Stimulated activated CD8-positive, alpha-beta memory T cell treated with anti-CD3 and anti-CD28 coated beads, Interleukin-12 subunit alpha, Interleukin-12 subunit beta, amount 100 ng/mL, for 24 hours (primary cell): Measurements from ENCODE around the gene PDE11A.

ENCODE experiments used
- DNase-seq: peaks from one replicate; pipeline ENCODE4 v3.0.0-alpha.2; 2020; ENCODE audit errors: extremely low read depth

Gene PDE11A

DNA sequence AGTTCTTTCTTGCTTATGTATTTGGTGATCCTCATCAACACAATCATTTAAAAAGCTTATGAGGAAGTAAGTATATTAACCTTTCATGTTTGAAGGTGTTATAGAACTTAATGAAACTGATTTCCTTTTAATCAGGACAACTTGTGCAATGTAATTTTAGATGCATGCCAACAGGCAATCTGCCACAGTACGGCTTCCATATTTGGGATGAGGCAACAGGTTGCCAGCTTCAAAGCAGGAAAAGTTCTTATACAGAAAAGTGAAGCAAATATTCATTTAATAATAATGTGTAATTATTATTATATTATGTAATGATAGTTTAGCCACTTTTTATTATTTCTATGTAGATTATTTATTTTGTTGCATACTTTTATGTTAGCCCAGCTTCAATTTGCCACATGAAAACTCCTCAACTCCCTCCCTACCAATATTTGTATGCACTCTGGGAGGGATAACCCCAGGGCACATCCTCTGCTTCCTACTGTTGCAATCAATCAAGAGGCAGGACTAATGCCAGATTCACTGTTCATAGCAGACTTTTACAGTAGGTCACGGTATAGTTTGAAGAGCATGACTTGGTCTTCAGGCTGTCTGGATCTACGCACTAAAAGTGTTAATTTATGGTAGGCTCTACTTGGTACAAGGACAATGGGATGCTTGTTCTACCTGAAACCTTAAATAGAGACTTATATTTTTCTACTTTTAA, 402.8 kb downstream of the PDE11A start:
- DNase-seq = no peak

DNA sequence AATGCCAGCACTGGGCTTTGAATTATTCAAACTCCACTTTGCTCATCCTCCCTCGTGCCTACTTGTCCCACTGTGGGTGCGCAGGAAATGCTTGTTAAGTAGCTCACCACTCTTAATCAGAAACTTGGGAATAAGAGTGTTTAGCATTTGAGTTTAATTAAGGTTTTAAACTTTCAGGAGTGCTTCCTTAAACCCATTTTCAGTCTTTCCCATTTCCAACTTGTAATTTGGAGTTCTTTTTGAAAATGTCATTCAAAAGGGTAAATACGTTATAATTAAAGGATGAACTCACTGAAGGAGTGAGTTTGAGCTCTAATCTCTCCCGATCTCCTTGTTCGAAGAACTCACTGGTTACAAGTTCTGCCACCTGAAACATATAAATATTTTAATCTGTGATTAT, 403.4 kb downstream of the PDE11A start:
- no peak for DNase-seq

DNA sequence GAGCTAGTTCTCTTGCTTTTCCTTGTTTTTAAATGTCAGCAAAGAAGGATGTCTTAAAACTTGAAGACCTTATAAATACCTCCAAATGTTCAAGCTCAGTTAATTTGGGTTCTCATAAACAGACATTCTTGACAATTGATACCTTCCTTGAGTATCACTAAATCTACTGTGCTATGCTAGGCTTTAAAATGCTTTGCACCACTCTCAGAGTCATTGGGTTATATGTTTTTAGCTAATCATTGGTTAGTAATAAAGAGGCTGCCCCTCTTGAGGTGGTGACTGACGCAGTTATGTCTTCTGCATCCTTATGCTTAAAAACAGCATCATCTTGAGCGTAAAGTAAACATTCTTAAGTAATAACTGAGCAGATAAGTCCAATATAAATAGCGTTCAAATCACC, 404.0 kb downstream of the PDE11A start:
- DNase-seq = no peak

DNA sequence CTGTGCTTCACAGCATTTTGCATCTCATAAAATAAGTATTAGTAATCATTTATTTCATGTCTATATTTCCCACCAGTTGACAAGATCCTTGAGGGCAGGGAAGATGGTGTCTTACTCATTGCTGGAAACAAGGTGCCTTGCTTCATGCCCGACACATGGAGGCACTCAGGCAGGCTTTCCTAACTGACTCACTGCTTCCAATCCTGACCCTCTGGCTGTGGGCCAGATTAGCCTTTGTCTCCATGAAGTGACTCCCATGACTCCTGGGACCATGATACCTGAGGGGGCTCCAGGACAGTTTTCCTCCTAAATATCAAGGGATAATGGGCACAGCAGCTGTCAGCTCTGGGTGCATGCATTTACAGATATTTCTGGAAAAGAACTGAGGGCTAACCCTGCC, 405.0 kb downstream of the PDE11A start:
- DNase-seq = no peak

DNA sequence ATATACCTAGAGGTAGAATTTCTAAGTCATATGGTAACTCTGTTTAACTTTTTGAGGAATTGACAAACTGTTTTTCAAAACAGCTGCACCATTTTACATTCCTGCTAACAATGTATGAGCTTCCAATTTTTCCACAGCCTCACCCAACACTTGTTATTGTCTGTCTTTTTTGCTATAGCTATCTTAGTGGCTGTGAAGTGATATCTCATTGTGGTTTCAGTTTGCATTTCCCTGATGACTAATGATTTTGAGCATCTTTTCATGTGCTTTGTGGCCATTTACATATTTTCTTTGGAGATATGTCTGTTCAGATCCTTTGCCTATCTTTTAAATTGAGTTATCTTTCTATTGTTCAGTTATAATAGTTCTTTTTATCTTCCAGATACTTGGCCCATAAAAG, 406.2 kb downstream of the PDE11A start:
- no peak for DNase-seq

DNA sequence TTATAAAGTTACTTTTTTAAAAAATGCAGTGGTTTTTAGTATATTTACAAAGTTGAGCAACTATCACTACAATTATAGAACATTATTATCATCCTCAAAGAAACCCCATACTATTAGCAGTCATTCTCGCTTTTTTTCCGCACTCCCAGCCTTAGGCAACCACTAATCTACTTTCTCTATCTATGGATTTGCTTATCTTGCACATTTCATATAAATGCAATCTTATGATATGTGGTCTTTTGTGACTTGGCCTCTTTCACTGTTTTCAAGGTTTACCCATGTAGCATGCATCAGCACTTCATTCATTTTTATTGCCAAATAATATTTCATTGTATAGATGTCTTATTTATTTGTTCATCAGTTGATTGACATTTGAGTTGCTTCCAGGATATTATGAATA, 406.6 kb downstream of the PDE11A start:
- no peak for DNase-seq

DNA sequence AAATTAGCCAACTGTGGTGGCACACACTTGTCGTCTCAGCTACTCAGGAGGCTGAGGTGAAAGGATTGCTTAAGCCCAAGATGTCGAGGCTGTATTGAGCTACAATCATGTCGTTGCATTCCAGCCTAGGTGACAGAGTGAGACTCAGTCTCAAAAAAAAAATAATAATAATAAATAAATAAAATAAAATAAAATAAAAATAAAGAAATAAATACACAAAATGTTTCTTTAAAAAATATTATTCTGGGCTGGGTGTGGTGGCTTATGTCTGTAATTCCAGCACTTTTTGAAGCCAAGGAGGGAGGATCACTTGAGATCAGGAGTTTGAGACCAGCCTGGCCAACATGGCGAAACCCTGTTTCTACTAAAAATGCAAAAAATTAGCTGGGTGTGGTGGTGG, 407.2 kb downstream of the PDE11A start:
- no peak for DNase-seq

DNA sequence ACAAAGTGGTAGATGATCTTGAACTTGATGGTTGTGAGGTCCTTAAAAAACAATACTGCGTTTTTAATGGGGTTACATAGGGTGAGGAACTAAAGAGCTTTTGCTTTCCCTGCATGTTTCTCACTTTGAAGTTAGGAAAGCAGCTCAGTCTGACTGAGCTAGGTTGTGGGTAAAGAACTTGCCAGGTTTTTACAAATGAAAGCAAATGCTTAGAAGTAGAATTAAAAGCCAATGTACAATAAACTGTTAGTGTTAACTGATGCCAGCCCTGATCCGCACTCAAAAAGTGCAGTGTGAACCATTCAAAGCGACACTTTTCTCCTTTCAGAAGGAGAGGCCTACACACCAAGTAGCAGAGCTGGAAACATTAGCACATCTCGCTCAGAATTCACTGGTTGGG, 409.7 kb downstream of the PDE11A start:
- no peak for DNase-seq

DNA sequence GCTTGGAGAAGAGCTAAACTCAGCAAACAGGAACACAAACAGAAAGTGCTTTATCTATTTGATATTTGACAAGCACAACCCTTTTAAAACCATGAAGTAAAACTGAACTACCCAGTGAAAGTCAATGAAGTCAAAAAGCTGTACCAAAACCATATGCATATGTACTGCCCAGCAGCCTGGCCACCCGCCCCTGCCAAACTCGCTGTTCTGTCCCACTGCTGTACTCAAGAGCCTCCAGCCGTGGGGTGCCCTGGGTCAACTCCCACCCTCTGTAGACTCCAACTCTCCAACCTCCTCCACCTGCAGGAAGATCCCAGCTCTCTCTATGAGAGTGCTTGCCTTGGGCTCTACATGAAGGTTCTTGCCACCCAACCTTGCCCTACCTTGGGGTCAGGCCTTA, 411.8 kb downstream of the PDE11A start:
- no peak for DNase-seq

DNA sequence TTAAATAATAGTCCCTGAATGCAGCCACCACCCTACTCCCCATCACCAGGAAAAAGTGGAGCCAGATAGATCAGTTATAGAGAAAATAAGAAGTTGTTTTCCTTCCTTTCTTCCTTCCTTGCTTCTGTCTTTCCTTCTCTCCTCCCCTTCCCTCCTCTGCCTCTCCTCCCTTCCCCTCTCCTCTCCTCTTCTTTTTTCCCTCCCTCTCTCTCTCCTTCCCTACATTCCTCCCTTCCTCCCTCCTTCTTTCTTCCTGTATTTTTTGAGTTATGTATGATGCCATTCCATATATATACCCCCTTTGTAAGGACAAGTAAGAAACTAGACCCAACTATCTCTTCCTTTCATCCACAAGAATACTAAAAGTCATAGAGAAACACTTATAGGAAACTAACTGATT, 414.3 kb downstream of the PDE11A start:
- DNase-seq = no peak

DNA sequence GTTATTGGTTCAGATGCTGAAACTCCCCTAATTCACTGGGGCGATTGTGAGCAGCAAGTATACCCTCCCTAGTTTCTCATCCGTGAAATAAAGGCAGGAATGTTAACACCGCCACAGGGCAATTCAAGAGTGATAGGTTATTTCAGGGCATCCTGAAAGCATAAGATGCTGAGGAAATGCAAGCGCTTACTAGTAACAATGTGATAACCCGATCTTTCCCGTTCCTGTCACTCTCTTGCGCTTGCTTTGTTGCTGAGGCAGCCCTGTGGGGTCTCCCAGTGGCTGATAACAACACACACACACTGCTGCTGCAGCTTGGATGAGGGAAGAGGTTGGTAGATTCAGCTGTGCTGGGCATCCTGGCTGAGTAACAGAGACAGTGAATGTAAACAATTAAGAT, 420.7 kb downstream of the PDE11A start:
- DNase-seq = no peak

DNA sequence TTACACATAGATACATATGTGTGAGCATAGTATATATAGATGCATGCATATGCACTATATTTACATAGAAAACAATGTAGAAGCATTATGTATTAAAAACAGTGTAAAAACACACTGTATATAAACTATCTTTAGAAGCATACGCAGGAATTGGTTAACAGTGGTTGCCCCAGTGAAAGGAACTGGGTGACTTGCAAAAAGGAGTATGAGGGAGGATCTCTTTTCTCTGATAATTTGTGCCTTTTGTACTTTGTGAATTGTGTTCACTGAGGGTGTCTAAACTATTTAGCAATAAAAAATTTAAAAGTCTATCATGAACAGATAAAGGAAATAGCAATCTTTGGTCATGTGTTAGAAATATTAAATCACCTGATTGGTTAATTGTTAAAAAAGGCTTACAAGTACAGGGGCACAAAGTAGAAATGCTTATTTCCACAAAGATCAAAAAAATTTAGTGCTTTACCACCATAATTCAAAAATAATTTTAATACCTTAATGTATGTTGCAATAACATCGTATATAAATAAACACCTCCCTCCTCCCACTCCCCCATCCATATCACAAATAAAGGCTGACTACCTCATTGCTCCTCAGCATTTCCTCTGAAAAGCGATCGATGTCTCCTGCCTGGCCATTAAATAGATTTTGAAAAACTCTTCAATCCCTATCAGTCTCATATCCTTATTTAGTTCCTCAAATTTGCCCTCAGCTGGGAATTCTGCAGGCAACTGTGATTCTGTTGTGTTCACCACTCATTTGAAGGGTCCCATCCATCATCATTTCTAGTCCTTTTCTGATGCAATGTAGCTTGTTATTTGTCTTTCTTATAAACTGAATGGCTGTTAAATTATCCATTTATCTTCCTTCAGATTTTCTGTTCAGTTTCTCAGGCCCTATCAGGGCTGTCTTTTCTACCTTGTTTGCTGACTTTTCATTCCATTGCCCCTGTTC, 422.7 kb downstream of the PDE11A start:
- DNase-seq = no peak

DNA sequence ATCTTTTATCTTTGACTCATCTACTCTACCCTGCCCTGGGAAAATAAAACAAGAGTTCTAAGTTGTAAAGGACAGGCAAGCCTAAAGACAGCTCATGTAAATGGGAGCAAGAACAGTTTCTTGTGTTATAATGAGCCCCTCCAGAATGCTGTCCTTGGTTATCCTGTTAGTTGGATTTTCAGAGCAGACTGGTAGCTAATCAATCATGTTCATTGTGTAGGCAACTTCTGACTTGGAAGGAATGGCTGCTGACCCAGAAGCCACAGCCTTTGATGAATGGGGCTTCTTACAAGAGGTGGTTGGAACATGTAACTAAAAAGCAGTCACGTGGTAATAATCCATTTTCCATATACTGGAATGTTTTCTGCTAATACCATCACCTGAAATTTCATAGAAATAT, 425.8 kb downstream of the PDE11A start:
- no peak for DNase-seq

DNA sequence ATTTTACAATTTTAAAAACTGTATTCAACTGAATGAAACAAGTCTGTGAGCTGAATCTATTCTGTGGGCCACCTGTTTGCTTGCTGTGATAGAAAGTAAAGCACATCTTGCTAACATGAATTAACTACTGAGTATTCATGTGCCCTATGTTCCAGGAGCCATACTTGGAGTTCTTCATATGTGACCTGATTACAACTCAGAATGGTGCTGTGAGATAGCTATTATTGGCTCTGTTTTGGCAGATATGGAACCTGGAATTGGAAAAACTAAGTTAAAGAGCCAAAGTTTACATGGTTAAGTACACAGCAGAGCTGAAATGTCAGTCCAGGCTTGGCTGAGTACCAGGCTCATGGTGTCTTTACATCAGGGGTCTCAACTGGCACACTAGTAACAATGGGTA, 426.3 kb downstream of the PDE11A start:
- DNase-seq = no peak

DNA sequence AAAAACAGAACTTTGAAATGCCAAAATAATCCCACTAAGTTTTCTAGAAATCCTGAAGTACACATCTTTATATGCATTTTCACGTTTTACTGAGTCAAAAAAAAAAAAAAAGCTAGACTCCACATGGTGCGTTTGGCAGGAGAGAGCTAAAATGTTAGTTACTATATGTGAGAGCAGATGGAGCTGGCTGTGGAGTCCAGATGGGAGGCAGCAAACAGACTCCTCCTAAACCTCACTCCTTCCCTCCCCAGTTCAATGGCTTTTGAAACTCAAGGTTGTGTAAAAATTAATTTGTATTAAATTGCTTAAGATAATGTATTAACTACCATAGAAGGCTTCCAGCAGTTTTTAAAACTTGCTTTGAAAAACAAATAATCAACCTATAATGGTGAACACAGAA, 431.2 kb downstream of the PDE11A start:
- DNase-seq = no peak

DNA sequence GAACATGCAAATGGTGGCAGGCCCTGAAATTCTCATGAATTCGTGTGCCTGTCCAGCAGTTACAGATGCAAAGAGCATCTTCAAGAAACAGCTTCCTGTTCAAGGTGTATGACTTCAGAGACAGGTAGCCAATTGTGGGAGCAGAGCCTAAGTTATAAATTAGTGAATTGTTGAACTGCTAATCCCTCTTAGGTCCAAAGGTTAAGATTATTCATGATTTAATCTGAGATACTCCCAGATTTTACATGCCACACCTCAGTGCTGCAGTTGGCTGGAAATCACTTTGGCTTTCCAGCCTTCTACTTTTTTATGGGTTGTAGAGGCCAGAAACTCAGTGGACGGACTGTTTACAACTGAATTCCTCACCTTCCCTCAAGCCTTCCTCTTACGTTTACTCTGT, 432.2 kb downstream of the PDE11A start:
- no peak for DNase-seq

DNA sequence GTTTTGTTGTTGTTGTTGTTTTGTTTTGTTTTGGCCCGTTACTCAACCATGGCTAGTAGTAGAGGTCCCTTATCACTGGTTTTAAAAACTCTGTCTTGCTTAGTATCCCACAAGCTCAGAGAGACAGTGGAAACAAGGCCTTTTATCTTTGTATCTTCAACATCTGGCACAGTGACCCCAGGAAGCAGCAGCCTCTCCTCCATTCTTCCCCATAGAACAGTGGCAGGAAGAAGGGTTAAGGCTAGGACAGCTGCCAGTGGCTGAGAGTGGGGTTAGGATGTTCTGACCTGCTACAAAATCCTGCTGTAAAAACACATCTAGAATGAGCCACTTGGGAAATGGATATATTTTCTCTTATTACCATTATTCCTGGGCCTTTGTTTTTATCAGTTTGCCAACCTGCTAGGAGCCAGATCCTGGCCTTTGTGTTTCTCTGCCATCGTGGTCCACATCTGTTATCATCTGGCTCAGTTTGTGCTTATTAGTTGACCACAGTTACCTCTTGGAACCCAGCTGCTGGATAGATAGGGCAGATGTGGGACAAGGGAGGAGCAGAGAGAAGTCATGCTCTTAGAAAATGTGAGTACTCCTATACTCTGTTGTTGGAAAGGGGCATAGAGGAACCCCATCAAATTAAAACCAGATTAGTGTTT, 433.2 kb downstream of the PDE11A start:
- DNase-seq = no peak

DNA sequence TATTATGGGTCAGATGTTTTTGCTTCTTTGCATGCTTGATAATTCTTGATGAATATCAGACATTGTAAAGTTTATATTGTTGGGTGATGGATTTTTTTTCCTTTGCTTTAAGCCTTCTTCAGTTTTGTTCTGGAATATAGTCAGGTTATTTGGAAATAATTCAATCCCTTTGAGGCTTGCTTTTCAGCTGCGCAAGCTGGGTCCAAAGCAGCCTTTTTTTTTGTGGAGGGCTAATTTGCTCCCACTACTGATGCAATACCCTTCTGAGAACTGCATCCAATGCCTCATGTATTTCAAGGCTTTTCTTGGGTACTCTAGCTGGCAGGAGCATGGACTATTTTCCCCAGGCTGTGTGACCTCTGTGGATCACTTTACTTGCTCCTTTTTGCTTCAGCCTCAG, 434.1 kb downstream of the PDE11A start:
- DNase-seq = no peak

DNA sequence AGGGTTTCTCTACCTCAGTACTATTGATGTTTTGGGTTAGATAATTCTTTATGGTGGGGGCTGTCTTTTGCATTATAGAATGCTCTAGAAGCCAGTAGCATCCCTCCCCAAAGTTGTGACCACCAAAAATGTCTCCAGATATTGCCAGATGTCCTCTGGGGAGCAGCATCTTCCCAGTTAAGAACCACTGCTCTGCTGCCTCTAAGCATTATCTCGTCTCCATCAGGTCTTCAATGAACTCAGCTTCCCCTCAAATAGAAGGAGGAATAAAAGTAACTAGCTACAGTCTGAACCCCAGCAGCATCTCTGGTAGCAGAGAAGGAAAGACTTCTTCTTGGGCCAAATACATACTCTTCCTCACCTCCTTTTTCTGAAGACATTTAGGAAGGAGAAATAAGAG, 435.9 kb downstream of the PDE11A start:
- no peak for DNase-seq

DNA sequence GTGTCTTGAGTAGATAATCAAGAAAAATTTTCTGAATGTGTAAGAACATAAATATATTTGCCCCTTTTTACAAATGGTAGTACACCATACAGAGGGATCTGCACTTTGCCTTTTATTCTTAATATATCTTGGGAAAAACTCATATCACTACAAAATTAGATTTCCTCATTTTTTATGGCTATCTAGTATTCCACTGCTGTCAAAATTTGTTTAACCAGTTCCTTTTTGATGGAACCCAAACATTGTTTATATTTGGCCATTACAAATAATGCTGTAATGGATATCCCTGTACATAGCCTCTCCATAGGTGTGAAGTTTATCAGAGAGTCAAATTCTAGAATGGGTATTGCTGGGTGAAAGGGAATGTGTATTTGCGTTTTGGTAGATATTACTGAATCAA, 436.9 kb downstream of the PDE11A start:
- DNase-seq = no peak

DNA sequence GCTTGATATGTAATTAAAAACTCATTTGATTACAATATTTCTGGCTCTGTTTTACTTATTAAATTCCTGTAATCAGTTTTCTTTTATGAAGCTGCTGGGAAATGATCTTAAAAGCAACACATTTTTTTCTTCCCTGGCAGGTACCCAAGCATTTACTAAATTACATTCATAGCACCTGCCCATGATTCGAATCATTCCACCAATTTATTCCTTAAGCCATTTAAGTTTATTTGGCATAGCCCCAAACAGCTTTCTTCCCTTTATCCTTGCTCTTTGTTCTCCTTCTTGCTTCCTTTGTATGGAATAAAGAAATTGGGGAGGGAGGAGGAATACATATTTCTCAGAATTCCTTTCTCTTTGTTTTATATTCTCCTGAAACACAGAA, 438.7 kb downstream of the PDE11A start:
- no peak for DNase-seq

DNA sequence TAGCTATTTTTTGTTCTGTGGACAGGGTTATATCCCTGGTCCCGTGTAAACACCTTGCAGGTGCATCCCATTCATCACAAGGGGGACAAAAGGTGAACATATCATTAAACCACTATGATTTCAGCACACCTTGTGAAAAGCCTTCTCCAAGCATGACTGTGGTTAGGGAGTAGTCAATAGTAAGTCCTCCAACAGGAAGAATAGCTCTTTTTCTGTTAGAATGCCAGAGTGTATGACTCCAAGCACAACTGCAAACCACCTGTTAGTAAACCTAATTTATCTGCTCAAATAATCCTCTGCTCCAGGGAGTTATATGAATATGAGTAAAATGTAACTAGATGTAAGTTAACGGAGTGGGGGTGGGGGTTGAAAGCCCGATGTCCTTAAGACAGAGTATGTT, 439.5 kb downstream of the PDE11A start:
- DNase-seq = no peak

DNA sequence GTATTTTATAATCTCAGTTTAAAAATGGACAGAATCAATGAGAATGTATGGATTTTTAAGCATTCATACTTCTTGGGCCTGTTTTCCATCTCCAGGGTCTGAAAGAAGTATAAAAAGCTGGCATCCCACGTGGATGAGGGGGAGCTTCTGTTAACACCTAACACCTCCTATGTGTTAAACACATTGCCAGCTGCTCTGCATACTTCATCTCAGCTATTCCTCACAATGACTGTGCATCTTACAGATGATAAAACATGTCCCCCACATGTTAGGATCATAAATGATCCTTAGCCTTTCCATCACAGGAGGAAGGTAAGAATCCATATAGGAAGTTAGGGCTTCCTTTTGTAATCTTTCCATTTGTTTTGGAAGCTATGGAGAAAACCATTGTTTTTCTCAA, 440.9 kb downstream of the PDE11A start:
- DNase-seq = no peak
